Suprapubic skin (tissue), 4 donors: Measurements from ENCODE around the gene ZNF365.

Experiments used
- EP300 ChIP-seq: sonication (generic); formaldehyde crosslinking; IDR thresholded peaks from one replicate; pipeline ENCODE4 v1.6.1; 2017; ENCODE audit warnings: antibody characterized with exemption
- POLR2AphosphoS5 ChIP-seq, 3 donors: sonication (generic); formaldehyde crosslinking; IDR thresholded peaks; one replicate each; pipeline ENCODE4 v1.6.1; 2017; ENCODE audit warnings: antibody characterized with exemption in 3 of 3

- TF ChIP-seq EP300 (no peak), POLR2AphosphoS5 (IDR thresholded peaks at IDR 0.05) (no peak)
Measured at GRCh38 chr10:62424026-62424425, 49.9 kb downstream of the ZNF365 start.
